BLaER1 (cell line): ENCODE data around the gene CHN2.
A peak's percentile ranks its signal among the peaks of the same experiment; 100 is the strongest.

Experiments
- H3K27ac ChIP-seq: shearing (Covaris generic); formaldehyde crosslinking; 2 replicates; pipeline ENCODE4 v1.8.1; 2022
- H3K27me3 ChIP-seq: shearing (Covaris generic); formaldehyde crosslinking; 2 replicates; pipeline ENCODE4 v1.8.1; 2022
- H3K36me3 ChIP-seq: shearing (Covaris generic); formaldehyde crosslinking; 2 replicates; pipeline ENCODE4 v1.8.1; 2022
- H3K4me1 ChIP-seq: shearing (Covaris generic); formaldehyde crosslinking; 2 replicates; pipeline ENCODE4 v1.8.1; 2022
- H3K4me2 ChIP-seq: shearing (Covaris generic); formaldehyde crosslinking; 2 replicates; pipeline ENCODE4 v1.8.1; 2022
- H3K4me3 ChIP-seq: shearing (Covaris generic); formaldehyde crosslinking; 2 replicates; pipeline ENCODE4 v1.8.1; 2022
- H3K9ac ChIP-seq: shearing (Covaris generic); formaldehyde crosslinking; 2 replicates; pipeline ENCODE4 v1.8.1; 2022
- H3K9me3 ChIP-seq: shearing (Covaris generic); formaldehyde crosslinking; 2 replicates; pipeline ENCODE4 v1.8.1; 2022
- H4K20me1 ChIP-seq: shearing (Covaris generic); formaldehyde crosslinking; 2 replicates; pipeline ENCODE4 v1.8.1; 2022
- Cebpa-rat ChIP-seq: shearing (Covaris generic); IDR thresholded peaks from 2 replicates; pipeline ENCODE4 v1.8.1; 2022

Gene CHN2

GRCh38 chr7:29401769-29402168 lies 207.2 kb downstream of the CHN2 start:
- Histone ChIP-seq H4K20me1 (no peaks in the 10 kb centered on the region), H3K27me3 (no peaks in the 10 kb centered on the region), H3K9ac (no peak overlapping the region), H3K4me3 (no peak overlapping the region), H3K4me1 (peaks cover 8% of the 10 kb centered on the region), H3K4me2 (no peak overlapping the region), H3K27ac (no peak overlapping the region), H3K9me3 (no peaks in the 10 kb centered on the region), H3K36me3 (peaks cover 6% of the 10 kb centered on the region; the same call in 1 of the 2 replicates)
- TF ChIP-seq Cebpa-rat, result no peak

- H3K9me3 ChIP-seq, result no peaks in the 10 kb centered on the region
- no peak overlapping the region for H3K4me2 ChIP-seq
- no peaks in the 10 kb centered on the region for H3K27me3 ChIP-seq
- no peak overlapping the region for H3K4me3 ChIP-seq
- no peaks in the 10 kb centered on the region for H3K36me3 ChIP-seq
- H3K4me1 ChIP-seq, result peaks cover 9% of the 10 kb centered on the region
- no peak overlapping the region for H3K27ac ChIP-seq
- no peaks in the 10 kb centered on the region for H4K20me1 ChIP-seq
- H3K9ac ChIP-seq, result no peak overlapping the region
- no peak for TF ChIP-seq Cebpa-rat
Measured at GRCh38 chr7:29405891-29406290, 211.3 kb downstream of the CHN2 start.

DNA sequence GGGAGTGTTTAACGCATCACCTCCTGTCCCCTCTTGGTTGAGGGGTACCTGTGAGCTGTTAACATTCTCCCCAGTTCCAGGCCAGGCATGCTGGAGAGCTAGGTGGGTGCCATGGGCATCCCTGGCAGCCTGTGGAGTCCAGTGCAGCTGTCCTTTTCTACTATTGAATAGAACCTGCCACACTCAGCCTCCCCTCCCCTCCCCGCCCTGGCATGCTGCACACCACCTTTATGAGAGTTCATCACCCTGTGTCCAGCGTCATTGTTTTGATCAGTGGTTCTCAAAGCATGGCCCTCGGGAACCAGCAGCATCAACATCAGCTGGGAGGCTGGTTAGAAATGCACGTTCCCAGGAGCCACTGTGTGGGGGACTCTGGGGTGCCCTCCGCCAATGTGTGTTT lies 211.8 kb downstream of the CHN2 start:
- no peaks in the 10 kb centered on the region for H4K20me1 ChIP-seq
- H3K4me2 ChIP-seq, result no peak overlapping the region
- no peak overlapping the region for H3K27ac ChIP-seq
- H3K27me3 ChIP-seq, result no peaks in the 10 kb centered on the region
- H3K4me3 ChIP-seq, result no peak overlapping the region
- H3K9me3 ChIP-seq, result no peaks in the 10 kb centered on the region
- TF ChIP-seq Cebpa-rat, result no peak
- no peak overlapping the region for H3K9ac ChIP-seq
- peaks cover 14% of the 10 kb centered on the region for H3K4me1 ChIP-seq
- H3K36me3 ChIP-seq, result no peaks in the 10 kb centered on the region

- Histone ChIP-seq H3K4me1 (peaks cover 15% of the 10 kb centered on the region), H3K4me2 (no peak overlapping the region), H3K4me3 (no peak overlapping the region), H4K20me1 (no peaks in the 10 kb centered on the region), H3K9ac (no peak overlapping the region), H3K27ac (no peak overlapping the region), H3K9me3 (no peaks in the 10 kb centered on the region), H3K36me3 (no peaks in the 10 kb centered on the region), H3K27me3 (no peaks in the 10 kb centered on the region)
- TF ChIP-seq Cebpa-rat, result no peak
Measured at GRCh38 chr7:29408841-29409243, 214.3 kb downstream of the CHN2 start.

- H4K20me1 ChIP-seq, result no peaks in the 10 kb centered on the region
- peak overlapping the region; percentile 13; the same call in 1 of the 2 replicates for H3K4me2 ChIP-seq
- no peak overlapping the region for H3K4me3 ChIP-seq
- TF ChIP-seq Cebpa-rat, result no peak
- H3K27me3 ChIP-seq, result no peaks in the 10 kb centered on the region
- no peak overlapping the region for H3K27ac ChIP-seq
- peaks cover 7% of the 10 kb centered on the region; the same call in 1 of the 2 replicates for H3K4me1 ChIP-seq
- H3K36me3 ChIP-seq, result no peaks in the 10 kb centered on the region
- no peaks in the 10 kb centered on the region for H3K9me3 ChIP-seq
- H3K9ac ChIP-seq, result no peak overlapping the region
Measured at GRCh38 chr7:29410996-29411395, 216.4 kb downstream of the CHN2 start.

GRCh38 chr7:29412912-29413311 lies 218.3 kb downstream of the CHN2 start:
- H3K27ac ChIP-seq, result no peak overlapping the region
- H3K4me1 ChIP-seq, result peaks cover 7% of the 10 kb centered on the region; the same call in 1 of the 2 replicates
- H3K4me2 ChIP-seq, result no peak overlapping the region
- no peak for TF ChIP-seq Cebpa-rat
- no peaks in the 10 kb centered on the region for H4K20me1 ChIP-seq
- no peaks in the 10 kb centered on the region for H3K36me3 ChIP-seq
- H3K27me3 ChIP-seq, result no peaks in the 10 kb centered on the region
- no peak overlapping the region for H3K4me3 ChIP-seq
- H3K9ac ChIP-seq, result no peak overlapping the region
- no peaks in the 10 kb centered on the region for H3K9me3 ChIP-seq

DNA sequence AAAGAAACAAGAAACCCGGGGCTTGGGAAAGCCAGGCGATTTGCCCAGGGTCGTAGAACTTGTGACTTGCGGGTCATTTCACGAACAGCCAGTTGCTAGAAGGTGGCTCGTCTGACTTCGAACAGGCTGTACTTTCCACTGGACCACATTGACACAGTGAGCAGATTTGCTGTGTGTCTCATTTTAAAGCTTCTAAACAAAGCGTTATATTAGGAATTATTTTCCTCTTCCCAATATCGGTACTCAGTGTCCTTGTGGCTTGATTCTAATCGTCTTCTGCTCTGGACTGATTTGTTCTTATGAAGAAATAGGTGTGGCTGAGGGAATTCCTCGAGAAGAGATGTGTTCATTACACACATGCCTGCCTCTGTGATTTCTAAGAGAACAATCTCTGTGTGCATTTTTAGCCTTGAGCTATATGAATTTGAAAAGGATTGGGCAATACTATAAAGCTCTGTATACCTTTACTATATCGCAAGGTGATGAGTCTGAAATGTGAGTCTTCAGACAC lies 219.1 kb downstream of the CHN2 start:
- Histone ChIP-seq H3K4me2 (no peak overlapping the region), H3K27ac (no peak overlapping the region), H3K4me1 (peaks cover 7% of the 10 kb centered on the region; the same call in 1 of the 2 replicates), H3K4me3 (no peak overlapping the region), H4K20me1 (no peaks in the 10 kb centered on the region), H3K9ac (no peak overlapping the region), H3K36me3 (no peaks in the 10 kb centered on the region), H3K27me3 (no peaks in the 10 kb centered on the region), H3K9me3 (no peaks in the 10 kb centered on the region)
- no peak for TF ChIP-seq Cebpa-rat

- TF ChIP-seq Cebpa-rat, result no peak
- Histone ChIP-seq H3K9ac (no peak overlapping the region), H3K9me3 (no peaks in the 10 kb centered on the region), H3K27me3 (no peaks in the 10 kb centered on the region), H3K36me3 (no peaks in the 10 kb centered on the region), H3K4me3 (no peak overlapping the region), H4K20me1 (no peaks in the 10 kb centered on the region), H3K27ac (no peak overlapping the region), H3K4me1 (peaks cover 7% of the 10 kb centered on the region; the same call in 1 of the 2 replicates), H3K4me2 (no peak overlapping the region)
Measured at GRCh38 chr7:29414216-29414615, 219.6 kb downstream of the CHN2 start.

DNA sequence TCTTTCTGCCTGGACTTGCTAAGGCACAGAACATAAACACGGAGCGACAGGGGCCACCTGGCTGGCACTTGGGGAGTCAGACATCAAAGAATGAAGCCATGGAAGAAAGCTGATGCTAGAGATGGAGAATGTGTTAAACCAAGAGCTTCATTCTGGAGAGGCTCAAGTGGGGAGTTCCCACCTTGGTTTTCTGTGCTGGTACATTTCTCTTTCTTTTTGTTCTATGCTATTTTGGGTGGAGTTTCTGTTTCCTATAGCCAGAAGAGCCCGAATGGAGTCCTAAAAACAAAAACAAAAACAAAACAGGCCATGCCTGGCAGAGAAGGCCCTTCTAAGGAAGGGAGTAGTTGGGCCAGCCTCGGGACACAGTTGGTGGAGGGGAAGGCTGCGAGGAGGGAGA lies 220.6 kb downstream of the CHN2 start:
- Histone ChIP-seq H3K9me3 (no peaks in the 10 kb centered on the region), H3K36me3 (no peaks in the 10 kb centered on the region), H3K9ac (no peak overlapping the region), H3K4me1 (peaks cover 7% of the 10 kb centered on the region; the same call in 1 of the 2 replicates), H3K27me3 (no peaks in the 10 kb centered on the region), H3K4me2 (no peak overlapping the region), H3K4me3 (no peak overlapping the region), H4K20me1 (no peaks in the 10 kb centered on the region), H3K27ac (no peak overlapping the region)
- TF ChIP-seq Cebpa-rat, result no peak

GRCh38 chr7:29416276-29416937 lies 221.8 kb downstream of the CHN2 start:
- Histone ChIP-seq H3K9ac (no peak overlapping the region), H3K27me3 (no peaks in the 10 kb centered on the region), H3K4me2 (no peak overlapping the region), H4K20me1 (no peaks in the 10 kb centered on the region), H3K27ac (no peak overlapping the region), H3K4me3 (no peak overlapping the region), H3K4me1 (peaks cover 6% of the 10 kb centered on the region; the same call in 1 of the 2 replicates), H3K36me3 (no peaks in the 10 kb centered on the region), H3K9me3 (no peaks in the 10 kb centered on the region)
- no peak for TF ChIP-seq Cebpa-rat
